Naive thymus-derived CD4-positive, alpha-beta T cell (primary cell): ENCODE data around the gene OTX1. TPM values are rescaled to one million over a fixed set of nuclear protein-coding genes. Genes with fewer than 3 reads are reported as not detected.

Source experiments
- ATAC-seq: fragments of 150-1000 bp; cut with Tn5 transposase; 2 replicates; pipeline ENCODE4 v1.10.0; 2021; ENCODE audit warnings: mild to moderate bottlenecking, moderate library complexity
- CTCF ChIA-PET: fragments of 350-600 bp; sonication (Branson Sonifier 250); formaldehyde crosslinking; loops from one replicate; lab custom pipeline; 2021; ENCODE audit warnings: antibody characterized with exemption; lab: Charles Lee
- POLR2A ChIA-PET: fragments of 350-600 bp; sonication (Branson Sonifier 250); formaldehyde crosslinking; loops from one replicate; lab custom pipeline; 2021; ENCODE audit warnings: antibody characterized with exemption, inconsistent platforms; lab: Charles Lee
- DNase-seq, 9 donors: peaks; one replicate each; pipeline versions ENCODE4 v3.0.0 to v3.0.0-alpha.2; 2020 to 2022; ENCODE audit warnings: mixed read lengths in 1 of 9
- H3K27ac ChIP-seq: one replicate; pipeline ENCODE4 v1.7.0; 2013; ENCODE audit warnings: mild to moderate bottlenecking, low read depth, low read length, moderate library complexity
- H3K27me3 ChIP-seq, 2 donors: one replicate each; pipeline ENCODE4 v1.7.0; 2013; ENCODE audit warnings: low read length in 2 of 2, mild to moderate bottlenecking in 2 of 2, moderate library complexity in 2 of 2; ENCODE audit not compliant: control insufficient read depth in 2 of 2, insufficient read depth in 2 of 2
- H3K36me3 ChIP-seq, 3 experiments: 1 replicate in 2 of 3; 2 replicates in 1 of 3; pipeline ENCODE4 v1.7.0; 2013; ENCODE audit warnings: low read length in 3 of 3, mild to moderate bottlenecking in 3 of 3, moderate library complexity in 1 of 3; ENCODE audit not compliant: insufficient read depth in 3 of 3, control insufficient read depth in 2 of 3
- H3K4me1 ChIP-seq, 2 donors: one replicate each; pipeline ENCODE4 v1.7.0; 2013; ENCODE audit warnings: low read length in 2 of 2, mild to moderate bottlenecking in 2 of 2, moderate library complexity in 1 of 2; ENCODE audit not compliant: control insufficient read depth in 2 of 2, insufficient read depth in 2 of 2
- H3K4me3 ChIP-seq: 2 replicates; pipeline ENCODE4 v1.7.0; 2013; ENCODE audit warnings: mild to moderate bottlenecking, low read length
- H3K9me3 ChIP-seq, 3 experiments: 1 replicate in 2 of 3; 2 replicates in 1 of 3; pipeline ENCODE4 v1.7.0; 2013; ENCODE audit warnings: low read length in 3 of 3; ENCODE audit not compliant: control insufficient read depth in 2 of 3
- H3K27ac Mint-ChIP-seq, 9 donors: one replicate each; pipeline ENCODE4 v1.8.0; 2020 to 2022; ENCODE audit warnings: mixed read lengths in 9 of 9, mild to moderate bottlenecking in 8 of 9, moderate library complexity in 5 of 9, inconsistent platforms in 2 of 9
- H3K27me3 Mint-ChIP-seq, 5 donors: one replicate each; pipeline ENCODE4 v1.8.0; 2021 to 2022; ENCODE audit warnings: mixed read lengths in 5 of 5, mild to moderate bottlenecking in 1 of 5
- H3K36me3 Mint-ChIP-seq, 5 donors: one replicate each; pipeline ENCODE4 v1.8.0; 2020 to 2022; ENCODE audit warnings: mixed read lengths in 5 of 5, mild to moderate bottlenecking in 3 of 5, inconsistent platforms in 1 of 5
- H3K4me1 Mint-ChIP-seq, 7 donors: one replicate each; pipeline ENCODE4 v1.8.0; 2020 to 2022; ENCODE audit warnings: mixed read lengths in 7 of 7, mild to moderate bottlenecking in 3 of 7, inconsistent platforms in 1 of 7
- H3K4me3 Mint-ChIP-seq, 10 donors: one replicate each; pipeline ENCODE4 v1.8.0; 2020 to 2022; ENCODE audit warnings: mild to moderate bottlenecking in 10 of 10, mixed read lengths in 10 of 10, moderate library complexity in 6 of 10, inconsistent platforms in 2 of 10
- H3K9me3 Mint-ChIP-seq, 11 donors: one replicate each; pipeline ENCODE4 v1.8.0; 2020 to 2022; ENCODE audit warnings: mixed read lengths in 11 of 11, mild to moderate bottlenecking in 4 of 11, inconsistent platforms in 1 of 11, moderate library complexity in 1 of 11
- intact Hi-C, 2 donors: fragments of 100-400 bp; cut with micrococcal nuclease; formaldehyde crosslinking; loops; one replicate each; pipeline ENCODE4 v1.15.1; 2023
- polyA plus RNA-seq, 2 donors: library from polyadenylated mRNA; unstranded; fragments of 300-500 nt; fragmentation: Illumina TruSeq; gene quantifications; one replicate each; pipeline ENCODE4 v1.2.3, GENCODE V29; 2021
- total RNA-seq, 6 experiments: library from RNA in 5 of 6; stranded (reverse) in 5 of 6; gene quantifications; 1 replicate in 5 of 6; 2 replicates in 1 of 6; pipeline ENCODE4 v1.2.3 and lab custom pipeline; 2021 to 2026

OTX1 gene
- not detected for total RNA-seq
- not detected for polyA plus RNA-seq
- not detected for total RNA-seq (lab: John Stamatoyannopoulos, UW)

DNA sequence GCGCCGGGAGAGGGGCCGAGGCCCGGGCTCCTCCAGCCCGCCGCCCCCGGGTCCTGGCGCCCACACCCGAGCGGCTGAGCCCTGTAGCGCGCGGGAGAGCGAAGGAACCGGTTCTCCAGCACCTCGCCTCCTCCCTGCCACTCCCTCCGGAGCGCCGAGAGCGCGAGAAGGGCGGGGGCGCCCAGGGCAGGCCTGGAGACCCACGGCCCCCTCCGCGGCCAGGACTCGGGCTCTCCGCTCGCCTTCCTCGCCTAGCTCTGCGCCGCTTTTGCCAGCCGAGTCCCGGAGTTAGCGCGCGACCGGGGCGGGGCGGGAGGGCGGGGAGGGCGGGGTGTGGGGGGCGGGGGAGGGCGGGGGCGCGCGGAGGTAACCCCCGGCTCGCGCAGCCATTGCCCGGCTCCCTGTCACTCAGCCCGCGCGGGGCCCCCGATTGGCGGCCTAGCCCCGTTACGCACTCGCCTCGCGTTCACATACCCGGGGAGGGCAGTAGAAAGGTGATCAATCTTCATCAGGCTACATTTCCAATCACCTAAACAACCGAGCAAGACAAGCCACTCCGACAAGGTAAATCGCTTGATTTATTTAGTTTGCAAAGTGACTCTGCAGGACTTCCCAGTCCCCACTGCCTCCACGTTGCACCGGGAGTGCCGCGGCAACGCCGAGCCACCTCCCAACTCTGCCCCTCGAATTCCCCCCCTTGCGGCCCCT is at the start of gene OTX1:
Gene OTX1, plus strand, starts transcription at position 497 of the 708 bp plus-strand sequence. CDS start 2,161 bp downstream, outside the sequence.
- Mint-ChIP-seq H3K4me3 (peak within 1 kb of the TSS; percentile 83 to 93 (median 86)), H3K27ac (peak within 1 kb of the TSS in 1 of 9 donors; percentile 69), H3K9me3 (peaks cover 0 to 6% (median 0%) of the 10 kb centered on the region in 11 donors), H3K36me3 (peaks cover 5 to 14% (median 10%) of the 10 kb centered on the region in 5 donors), H3K4me1 (peaks cover 41 to 80% (median 68%) of the 10 kb centered on the region in 7 donors), H3K27me3 (peaks cover 65 to 88% (median 82%) of the 10 kb centered on the region in 5 donors)
- ChIA-PET CTCF (no interaction called here), POLR2A (no interaction called here)
- no peaks in the 10 kb centered on the region for H3K9me3 ChIP-seq
- DNase-seq (peak in 1 of 9 donors; percentile 52), ATAC-seq (peak; percentile 49)
- H3K36me3 ChIP-seq: no peaks in the 10 kb centered on the region
- H3K4me3 ChIP-seq: peak within 1 kb of the TSS; percentile 52
- H3K27me3 ChIP-seq: peaks cover 10 to 24% of the 10 kb centered on the region in 2 donors
- H3K4me1 ChIP-seq: peaks cover 26 to 35% of the 10 kb centered on the region in 2 donors
- H3K27ac ChIP-seq: no peak within 1 kb of the TSS
- intact Hi-C loops: loop anchor here in 1 of 2 donors (5.0 to 10.0 kb wide), 3 partner anchors 246 to 374 kb away; partner anchors contain the start of gene EHBP1

DNA sequence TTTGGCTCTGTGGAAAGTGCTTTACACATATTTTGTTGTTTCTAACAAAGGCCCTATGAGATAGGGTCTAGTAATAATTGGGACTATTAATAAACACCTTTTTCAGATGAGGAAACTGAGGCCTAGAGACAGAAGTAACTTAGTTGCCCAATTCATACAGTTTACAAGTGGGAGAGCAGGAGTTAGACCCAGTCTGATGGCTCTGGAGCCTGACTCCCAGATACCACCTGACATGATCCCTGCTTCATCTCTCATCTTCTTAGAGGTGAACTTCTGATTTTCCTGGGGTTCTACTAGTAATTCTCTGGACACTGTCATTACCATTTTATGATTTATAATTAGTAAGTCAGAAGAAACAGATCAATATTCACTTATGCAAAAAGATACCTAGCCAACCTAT is 49.1 kb upstream of the OTX1 start:
- H3K36me3 Mint-ChIP-seq: peaks cover 5 to 59% (median 29%) of the 10 kb centered on the region in 5 donors
- DNase-seq (no peak), ATAC-seq (no peak)
- Histone ChIP-seq H3K4me1 (no peaks in the 10 kb centered on the region), H3K36me3 (peaks cover 0 to 5% (median 0%) of the 10 kb centered on the region in 3 experiments), H3K9me3 (no peaks in the 10 kb centered on the region), H3K4me3 (no peak overlapping the region), H3K27ac (no peak overlapping the region), H3K27me3 (no peaks in the 10 kb centered on the region)
- H3K4me1 Mint-ChIP-seq: no peaks in the 10 kb centered on the region
- H3K9me3 Mint-ChIP-seq: no peaks in the 10 kb centered on the region
- ChIA-PET POLR2A (no interaction called here), CTCF (no interaction called here)
- intact Hi-C loops: no loop called here
- no peaks in the 10 kb centered on the region for H3K27me3 Mint-ChIP-seq
- H3K27ac Mint-ChIP-seq: no peak overlapping the region
- H3K4me3 Mint-ChIP-seq: no peak overlapping the region

DNA sequence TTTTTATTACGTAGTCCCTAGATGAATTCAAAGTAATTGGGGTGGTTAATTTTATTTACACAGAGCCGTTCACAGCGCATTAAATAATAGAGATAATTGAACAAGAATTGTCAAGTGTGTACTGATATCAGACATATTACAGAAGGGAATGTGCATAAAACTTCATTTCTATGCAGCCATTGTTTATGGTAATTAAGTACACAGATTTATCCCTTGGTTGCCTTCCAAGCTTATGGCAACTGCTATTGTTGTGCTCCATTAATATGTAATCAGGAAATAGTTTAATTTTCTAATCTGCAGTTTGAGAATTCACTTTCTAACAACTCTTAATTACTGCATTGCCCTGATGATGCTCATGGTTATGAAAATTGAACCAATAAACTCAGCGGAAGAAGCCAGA is 47.3 kb upstream of the OTX1 start:
- Mint-ChIP-seq H3K9me3 (no peaks in the 10 kb centered on the region), H3K27ac (no peak overlapping the region), H3K27me3 (no peaks in the 10 kb centered on the region), H3K36me3 (peaks cover 0 to 51% (median 20%) of the 10 kb centered on the region in 5 donors), H3K4me3 (no peak overlapping the region), H3K4me1 (no peaks in the 10 kb centered on the region)
- Histone ChIP-seq H3K36me3 (no peaks in the 10 kb centered on the region), H3K4me3 (no peak overlapping the region), H3K4me1 (no peaks in the 10 kb centered on the region), H3K27me3 (no peaks in the 10 kb centered on the region), H3K27ac (no peak overlapping the region), H3K9me3 (no peaks in the 10 kb centered on the region)
- DNase-seq (no peak), ATAC-seq (no peak)
- ChIA-PET POLR2A (no interaction called here), CTCF (interaction anchor here (0.5 to 0.7 kb wide), 2 partner anchors 223 to 522 kb away, joined by 3 read pairs; no protein-coding TSS in a partner anchor)
- intact Hi-C loops: no loop called here

DNA sequence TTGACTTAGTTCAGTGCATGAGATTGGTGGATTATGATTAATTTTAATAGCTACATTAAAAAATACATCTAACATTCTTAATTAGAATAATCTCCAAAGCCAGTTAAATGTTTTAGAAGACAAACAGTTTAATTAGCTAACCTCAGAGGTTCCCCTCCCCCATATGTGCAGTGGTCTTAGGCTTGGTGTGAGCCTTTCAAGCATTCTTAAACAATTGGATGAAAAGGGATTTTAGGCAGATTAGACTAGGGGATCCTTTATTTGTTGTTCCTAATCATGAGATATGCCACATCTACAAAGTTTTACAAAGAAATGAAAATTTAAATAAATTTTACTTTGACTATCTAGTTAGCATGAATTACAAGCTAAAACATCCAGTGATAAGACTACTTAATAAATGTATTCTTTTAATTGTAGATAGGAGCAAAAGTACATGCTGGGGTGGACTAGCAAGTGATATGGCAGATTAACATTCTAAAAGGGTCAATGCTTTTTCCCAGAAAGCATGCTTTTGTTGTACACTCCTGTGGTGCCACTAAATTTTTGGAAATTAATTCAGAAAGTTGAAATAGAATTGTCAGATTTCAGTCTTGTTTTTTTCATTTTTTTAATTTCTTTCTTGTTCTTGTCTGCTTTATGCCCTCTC is 42.7 kb upstream of the OTX1 start:
- intact Hi-C loops: no loop called here
- H3K9me3 ChIP-seq: no peaks in the 10 kb centered on the region
- H3K4me1 ChIP-seq: no peaks in the 10 kb centered on the region
- Mint-ChIP-seq H3K27ac (no peak overlapping the region), H3K36me3 (peaks cover 0 to 32% (median 11%) of the 10 kb centered on the region in 5 donors), H3K4me1 (no peaks in the 10 kb centered on the region), H3K27me3 (no peaks in the 10 kb centered on the region), H3K9me3 (no peaks in the 10 kb centered on the region), H3K4me3 (no peak overlapping the region)
- H3K4me3 ChIP-seq: no peak overlapping the region
- no peak overlapping the region for H3K27ac ChIP-seq
- DNase-seq (no peak), ATAC-seq (no peak)
- H3K27me3 ChIP-seq: no peaks in the 10 kb centered on the region
- no peaks in the 10 kb centered on the region for H3K36me3 ChIP-seq
- CTCF ChIA-PET: no interaction called here
- POLR2A ChIA-PET: no interaction called here

DNA sequence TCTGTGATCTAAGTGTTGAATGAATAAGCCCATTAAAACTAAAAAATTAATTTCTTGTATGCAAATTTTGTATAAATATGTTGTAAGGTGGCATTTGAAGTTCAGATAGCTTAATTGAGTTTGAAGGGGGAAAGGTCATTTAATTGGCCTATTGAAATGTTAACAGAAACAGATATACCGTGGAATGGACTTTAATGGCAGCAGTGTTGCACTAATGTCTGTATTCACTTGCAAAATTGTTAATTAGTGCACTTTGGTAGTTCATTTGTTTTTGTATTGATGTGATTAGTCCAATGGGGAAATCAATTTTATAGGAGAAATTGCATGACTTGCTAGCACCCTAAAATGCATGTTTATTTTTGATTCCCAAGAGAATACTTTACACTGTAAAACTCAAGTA is 41.8 kb upstream of the OTX1 start:
- H3K9me3 Mint-ChIP-seq: no peaks in the 10 kb centered on the region
- Histone ChIP-seq H3K36me3 (no peaks in the 10 kb centered on the region), H3K27me3 (no peaks in the 10 kb centered on the region), H3K4me3 (no peak overlapping the region), H3K27ac (no peak overlapping the region), H3K4me1 (no peaks in the 10 kb centered on the region), H3K9me3 (no peaks in the 10 kb centered on the region)
- ATAC-seq: no peak
- DNase-seq: no peak
- CTCF ChIA-PET: no interaction called here
- no peaks in the 10 kb centered on the region for H3K27me3 Mint-ChIP-seq
- no peak overlapping the region for H3K27ac Mint-ChIP-seq
- POLR2A ChIA-PET: no interaction called here
- intact Hi-C loops: no loop called here
- no peak overlapping the region for H3K4me3 Mint-ChIP-seq
- peaks cover 0 to 35% (median 18%) of the 10 kb centered on the region in 5 donors for H3K36me3 Mint-ChIP-seq
- no peaks in the 10 kb centered on the region for H3K4me1 Mint-ChIP-seq

DNA sequence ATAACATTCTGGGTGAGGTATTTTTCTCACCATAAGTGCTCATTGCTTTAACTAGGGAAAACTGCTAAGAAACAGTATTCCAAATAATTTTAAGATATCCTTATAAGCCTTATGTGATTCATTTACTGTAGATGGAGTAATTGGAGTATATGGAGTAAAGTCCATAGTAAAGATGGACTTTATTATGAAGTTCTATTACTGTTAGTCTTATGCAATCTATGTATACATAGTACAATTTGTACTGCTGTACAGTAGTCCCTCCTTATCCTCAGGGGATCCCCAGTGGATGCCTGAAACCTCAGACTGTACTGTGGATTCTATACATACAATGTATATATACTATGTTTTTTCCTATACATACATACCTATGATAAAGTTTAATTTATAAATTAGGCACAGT is 41.1 kb upstream of the OTX1 start:
- H3K27me3 ChIP-seq: no peaks in the 10 kb centered on the region
- Mint-ChIP-seq H3K4me1 (no peaks in the 10 kb centered on the region), H3K4me3 (no peak overlapping the region), H3K36me3 (peaks cover 0 to 31% (median 18%) of the 10 kb centered on the region in 5 donors), H3K27me3 (no peaks in the 10 kb centered on the region), H3K9me3 (no peaks in the 10 kb centered on the region), H3K27ac (no peak overlapping the region)
- DNase-seq: no peak
- CTCF ChIA-PET: no interaction called here
- H3K9me3 ChIP-seq: no peaks in the 10 kb centered on the region
- no peaks in the 10 kb centered on the region for H3K36me3 ChIP-seq
- POLR2A ChIA-PET: no interaction called here
- no peak overlapping the region for H3K27ac ChIP-seq
- intact Hi-C loops: no loop called here
- ATAC-seq: no peak
- no peaks in the 10 kb centered on the region for H3K4me1 ChIP-seq
- H3K4me3 ChIP-seq: no peak overlapping the region
